ENCODE measurements around the gene ACY1.

- TF ChIP-seq POLR2AphosphoS5 (IDR thresholded peaks at IDR 0.05; ENCODE audit: low read depth, low read length): no peak
- no peak for TF ChIP-seq CTCF (IDR thresholded peaks at IDR 0.05)
- TF ChIP-seq SIN3A (IDR thresholded peaks at IDR 0.05; ENCODE audit: borderline replicate concordance, insufficient read depth, low read depth, low read length): no peak
- no peak for TF ChIP-seq REST (IDR thresholded peaks at IDR 0.05; ENCODE audit: insufficient read depth in 1 of 2, low read depth in 2 of 2, low read length in 1 of 2)
- no peak for TF ChIP-seq TCF7L2 (IDR thresholded peaks at IDR 0.05; ENCODE audit: low read depth, low read length)
Measured at GRCh38 chr3:52036222-52036694, 52.9 kb downstream of the ACY1 start.

All from Panc1 (cell line).